HG03175 (cell line): ENCODE data around the gene ZNF518A.
"Not testable (repeated sequence)": the region's sequence is repeated elsewhere in the genome, so short reads cannot be mapped to it uniquely, and the experiment has no call there.

ENCODE experiments used
- ATAC-seq: cut with Tn5 transposase; IDR thresholded peaks from one replicate; pipeline ENCODE4 v1.9.1; 2021; ENCODE audit warnings: mild to moderate bottlenecking, moderate library complexity; ENCODE audit not compliant: unreplicated experiment

Gene ZNF518A

GRCh38 chr10:96136810-96137209 lies 6.7 kb downstream of the ZNF518A start:
- no peak for ATAC-seq

GRCh38 chr10:96137567-96137966 lies 7.5 kb downstream of the ZNF518A start:
- no peak for ATAC-seq

- ATAC-seq = peak; percentile 78
These were observed 8.0 kb downstream of the ZNF518A start for GRCh38 chr10:96138102-96138501.

GRCh38 chr10:96152437-96152836 lies 22.3 kb downstream of the ZNF518A start:
- no peak for ATAC-seq

GRCh38 chr10:96153070-96153469 lies 23.0 kb downstream of the ZNF518A start:
- no peak for ATAC-seq

- ATAC-seq = no peak
These were observed 35.6 kb downstream of the ZNF518A start for GRCh38 chr10:96165726-96166125.

GRCh38 chr10:96168546-96168945 lies 38.4 kb downstream of the ZNF518A start:
- no peak for ATAC-seq

GRCh38 chr10:96170230-96170629 lies 40.1 kb downstream of the ZNF518A start:
- ATAC-seq = no peak

GRCh38 chr10:96172666-96173065 lies 42.6 kb downstream of the ZNF518A start:
- no peak for ATAC-seq

- no peak for ATAC-seq
These were observed 46.9 kb downstream of the ZNF518A start for GRCh38 chr10:96176985-96177384.

GRCh38 chr10:96188421-96188820 lies 58.3 kb downstream of the ZNF518A start:
- no peak for ATAC-seq

- ATAC-seq = no peak
These were observed 58.8 kb downstream of the ZNF518A start for GRCh38 chr10:96188916-96189315.

GRCh38 chr10:96189505-96189904 lies 59.4 kb downstream of the ZNF518A start:
- ATAC-seq = not testable (repeated sequence)

GRCh38 chr10:96201525-96201924 lies 71.4 kb downstream of the ZNF518A start:
- no peak for ATAC-seq

GRCh38 chr10:96205580-96205979 lies 75.5 kb downstream of the ZNF518A start:
- ATAC-seq = no peak

- peak; percentile 55 for ATAC-seq
These were observed 78.2 kb downstream of the ZNF518A start for GRCh38 chr10:96208271-96208670.

- ATAC-seq = no peak
These were observed 78.8 kb downstream of the ZNF518A start for GRCh38 chr10:96208946-96209345.

GRCh38 chr10:96211764-96212163 lies 81.7 kb downstream of the ZNF518A start:
- no peak for ATAC-seq

- no peak for ATAC-seq
These were observed 82.8 kb downstream of the ZNF518A start for GRCh38 chr10:96212911-96213310.
